HEK293T (cell line): ENCODE measurements around the gene TBC1D5.

Source experiments
- CTCF ChIA-PET: fragments of 350-600 bp; formaldehyde crosslinking; extraction: SDS; loops from one replicate; lab custom pipeline; 2021; ENCODE audit warnings: antibody characterized with exemption, inconsistent platforms; lab: Yijun Ruan, JAX
- POLR2A ChIA-PET: fragments of 350-600 bp; formaldehyde crosslinking; extraction: SDS; loops from one replicate; lab custom pipeline; 2020; ENCODE audit warnings: antibody characterized with exemption, inconsistent platforms; lab: Yijun Ruan, JAX
- DNase-seq: peaks from one replicate; pipeline ENCODE4 v3.0.0; 2012; ENCODE audit warnings: mixed read lengths; ENCODE audit errors: extremely low spot score
- ARNT ChIP-seq: fragments of 450-650 bp; IDR thresholded peaks from 2 replicates; pipeline ENCODE4 v1.6.1; 2017; ENCODE audit warnings: mild to moderate bottlenecking
- BHLHE40 ChIP-seq: fragments of 450-650 bp; IDR thresholded peaks from 2 replicates; pipeline ENCODE4 v1.6.1; 2016; ENCODE audit warnings: mild to moderate bottlenecking, moderate library complexity, borderline replicate concordance
- CTBP1 ChIP-seq: fragments of 450-650 bp; IDR thresholded peaks from 2 replicates; pipeline ENCODE4 v1.6.1; 2016; ENCODE audit warnings: borderline replicate concordance
- ELF4 ChIP-seq: fragments of 450-650 bp; IDR thresholded peaks from 2 replicates; pipeline ENCODE4 v1.6.1; 2017; ENCODE audit warnings: antibody characterized with exemption
- FOXA1 ChIP-seq: fragments of 450-650 bp; IDR thresholded peaks from 2 replicates; pipeline ENCODE4 v1.6.1; 2016; ENCODE audit warnings: mild to moderate bottlenecking
- FOXK2 ChIP-seq: fragments of 450-650 bp; IDR thresholded peaks from 2 replicates; pipeline ENCODE4 v1.6.1; 2016; ENCODE audit warnings: mild to moderate bottlenecking
- FOXM1 ChIP-seq: fragments of 450-650 bp; IDR thresholded peaks from 2 replicates; pipeline ENCODE4 v1.6.1; 2017; ENCODE audit warnings: mild to moderate bottlenecking, borderline replicate concordance
- HDGF ChIP-seq: fragments of 450-650 bp; IDR thresholded peaks from 2 replicates; pipeline ENCODE4 v1.6.1; 2017; ENCODE audit warnings: antibody characterized with exemption, borderline replicate concordance
- L3MBTL2 ChIP-seq: fragments of 450-650 bp; conservative IDR thresholded peaks from 2 replicates; pipeline ENCODE4 v1.6.1; 2016; ENCODE audit warnings: mild to moderate bottlenecking
- LEF1 ChIP-seq: fragments of 450-650 bp; IDR thresholded peaks from 2 replicates; pipeline ENCODE4 v1.6.1; 2017; ENCODE audit warnings: mild to moderate bottlenecking, borderline replicate concordance
- NFRKB ChIP-seq: fragments of 450-650 bp; IDR thresholded peaks from 2 replicates; pipeline ENCODE4 v1.6.1; 2016; ENCODE audit warnings: mild to moderate bottlenecking, moderate library complexity
- PKNOX1 ChIP-seq: fragments of 450-650 bp; IDR thresholded peaks from 2 replicates; pipeline ENCODE4 v1.6.1; 2016
- SP1 ChIP-seq: fragments of 450-650 bp; IDR thresholded peaks from 2 replicates; pipeline ENCODE4 v1.6.1; 2017
- SUZ12 ChIP-seq: fragments of 450-650 bp; IDR thresholded peaks from 2 replicates; pipeline ENCODE4 v1.6.1; 2016; ENCODE audit warnings: mild to moderate bottlenecking
- TARDBP ChIP-seq: fragments of 450-650 bp; IDR thresholded peaks from 2 replicates; pipeline ENCODE4 v1.6.1; 2016
- ZNF384 ChIP-seq: fragments of 450-650 bp; IDR thresholded peaks from 2 replicates; pipeline ENCODE4 v1.6.1; 2016

TBC1D5 gene

GRCh38 chr3:17125738-17126442, 616.5 kb downstream of the TBC1D5 start:
- ChIA-PET CTCF (no interaction called here), POLR2A (no interaction called here)
- no peak for DNase-seq
- TF ChIP-seq ZNF384 (no peak), SUZ12 (no peak), FOXM1 (no peak), ELF4 (no peak), ARNT (no peak), SP1 (no peak), PKNOX1 (no peak), FOXK2 (no peak), BHLHE40 (no peak), HDGF (no peak), L3MBTL2 (no peak), TARDBP (no peak), FOXA1 (no peak), CTBP1 (no peak)

- no peak for TF ChIP-seq CTBP1
- no peak for TF ChIP-seq NFRKB
- no peak for TF ChIP-seq BHLHE40
- TF ChIP-seq SP1: no peak
- no peak for TF ChIP-seq L3MBTL2
- no peak for TF ChIP-seq TARDBP
- no peak for TF ChIP-seq LEF1
- TF ChIP-seq FOXM1: no peak
- TF ChIP-seq FOXA1: no peak
- no peak for TF ChIP-seq FOXK2
- no peak for TF ChIP-seq HDGF
- TF ChIP-seq ARNT: no peak
- POLR2A ChIA-PET: no interaction called here
- CTCF ChIA-PET: no interaction called here
- no peak for DNase-seq
Observed at GRCh38 chr3:17122758-17123157, 619.7 kb downstream of the TBC1D5 start.

GRCh38 chr3:17121336-17121735, 621.1 kb downstream of the TBC1D5 start:
- ChIA-PET POLR2A (no interaction called here), CTCF (no interaction called here)
- TF ChIP-seq L3MBTL2: no peak
- TF ChIP-seq FOXA1: no peak
- TF ChIP-seq PKNOX1: no peak
- TF ChIP-seq NFRKB: no peak
- TF ChIP-seq FOXK2: no peak
- no peak for TF ChIP-seq HDGF
- no peak for DNase-seq

GRCh38 chr3:17120115-17120514, 622.3 kb downstream of the TBC1D5 start:
- TF ChIP-seq LEF1 (no peak), FOXA1 (no peak), NFRKB (no peak), PKNOX1 (no peak), BHLHE40 (no peak), L3MBTL2 (no peak), ZNF384 (no peak), HDGF (no peak), FOXK2 (no peak), CTBP1 (no peak), ARNT (no peak), TARDBP (no peak)
- ChIA-PET POLR2A (no interaction called here), CTCF (no interaction called here)
- DNase-seq: no peak

GRCh38 chr3:17119201-17120072, 623.0 kb downstream of the TBC1D5 start:
- POLR2A ChIA-PET: no interaction called here
- CTCF ChIA-PET: no interaction called here
- TF ChIP-seq SP1 (no peak), ZNF384 (no peak), BHLHE40 (no peak), TARDBP (no peak), CTBP1 (no peak), FOXM1 (no peak), PKNOX1 (no peak), FOXA1 (no peak), HDGF (no peak), SUZ12 (no peak), LEF1 (no peak), NFRKB (no peak), FOXK2 (no peak), ELF4 (no peak), ARNT (no peak), L3MBTL2 (no peak)
- DNase-seq: no peak
